Activated gamma-delta T cell treated with anti-CD3 and anti-CD28 coated beads, Interleukin-2, amount 50 U/mL, for 16 hours (primary cell): ENCODE data around the gene TMEM203.

Experiments used
- DNase-seq: peaks from one replicate; pipeline ENCODE4 v3.0.0-alpha.2; 2020; ENCODE audit warnings: low read depth

The TMEM203 gene

DNA sequence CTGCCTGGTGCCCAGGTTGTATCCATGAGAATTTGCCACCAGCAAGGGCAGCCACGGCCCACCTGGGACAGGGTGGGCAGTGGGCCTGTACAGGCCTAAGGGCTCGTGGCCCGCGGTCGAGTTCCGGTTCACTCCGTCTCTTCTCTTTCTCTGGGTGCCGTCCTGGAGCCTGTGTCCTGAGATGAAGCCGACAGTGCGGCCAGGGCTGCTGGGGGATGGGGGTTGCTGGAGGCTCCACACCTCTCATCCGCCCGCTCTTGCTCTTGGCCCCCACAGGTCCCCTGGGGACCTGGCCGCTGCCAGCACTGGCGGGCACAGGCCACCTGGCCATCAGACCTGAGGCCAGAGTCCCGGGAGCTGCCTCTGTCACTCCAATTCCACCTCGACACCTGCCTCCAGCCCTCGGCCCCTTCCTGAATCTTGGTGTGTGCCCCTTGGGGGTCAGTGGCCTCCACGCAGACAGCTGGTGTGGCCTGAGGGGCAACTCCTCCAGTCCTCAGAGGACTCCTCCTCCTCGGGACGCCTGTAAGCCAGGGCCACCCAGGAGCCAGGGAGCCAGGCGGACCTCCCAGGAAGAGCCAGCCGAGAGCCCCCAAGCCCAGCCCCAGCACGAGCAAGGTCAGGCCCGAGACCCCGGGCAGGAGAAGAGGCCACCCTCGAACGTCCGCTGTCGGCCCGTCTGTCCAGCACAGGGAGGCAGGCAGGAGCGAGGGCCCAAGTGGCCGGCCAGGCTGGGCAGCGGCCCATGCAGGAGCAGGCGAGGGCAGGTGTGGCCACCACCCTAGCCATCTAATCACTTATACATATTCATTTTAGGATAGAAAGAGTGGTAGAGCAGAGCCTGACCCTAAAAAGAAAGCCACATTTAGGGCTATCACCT is 40.8 kb downstream of the TMEM203 start:
- no peak for DNase-seq

DNA sequence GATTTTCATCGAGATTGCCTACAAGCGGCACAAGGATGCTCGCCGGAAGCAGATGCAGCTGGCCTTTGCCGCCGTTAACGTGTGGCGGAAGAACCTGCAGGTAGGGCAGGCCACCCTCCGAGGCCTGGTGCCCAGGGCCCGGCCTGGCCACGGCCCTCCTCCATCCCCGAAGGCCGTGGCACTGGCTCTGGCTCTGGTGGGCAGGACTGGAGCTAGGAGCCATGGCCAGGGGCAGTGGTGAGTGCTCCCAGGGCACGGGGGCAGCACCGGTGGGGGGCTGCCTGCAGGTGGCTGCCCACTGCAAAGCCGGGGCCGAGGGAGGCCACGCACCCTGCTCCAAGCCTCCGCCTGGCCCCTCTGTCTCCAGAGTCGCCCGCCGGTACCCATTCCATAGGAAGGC is 41.6 kb downstream of the TMEM203 start:
- DNase-seq, result no peak

DNA sequence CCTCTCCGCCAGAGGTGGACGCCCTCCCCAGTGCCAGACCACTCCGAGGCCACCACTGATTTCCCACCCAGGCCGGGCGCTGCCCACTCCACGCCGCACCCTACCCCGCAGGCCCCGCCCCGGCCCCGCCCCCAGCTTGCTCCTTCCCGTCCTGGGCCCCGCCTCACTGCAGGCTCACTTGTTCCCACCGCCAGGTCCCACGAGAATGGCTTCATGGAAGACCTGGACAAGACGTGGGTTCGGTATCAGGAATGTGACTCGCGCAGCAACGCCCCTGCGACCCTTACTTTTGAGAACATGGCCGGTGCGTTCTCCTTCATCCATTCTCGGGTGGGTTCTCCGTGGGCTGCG is 42.1 kb downstream of the TMEM203 start:
- DNase-seq, result no peak

DNA sequence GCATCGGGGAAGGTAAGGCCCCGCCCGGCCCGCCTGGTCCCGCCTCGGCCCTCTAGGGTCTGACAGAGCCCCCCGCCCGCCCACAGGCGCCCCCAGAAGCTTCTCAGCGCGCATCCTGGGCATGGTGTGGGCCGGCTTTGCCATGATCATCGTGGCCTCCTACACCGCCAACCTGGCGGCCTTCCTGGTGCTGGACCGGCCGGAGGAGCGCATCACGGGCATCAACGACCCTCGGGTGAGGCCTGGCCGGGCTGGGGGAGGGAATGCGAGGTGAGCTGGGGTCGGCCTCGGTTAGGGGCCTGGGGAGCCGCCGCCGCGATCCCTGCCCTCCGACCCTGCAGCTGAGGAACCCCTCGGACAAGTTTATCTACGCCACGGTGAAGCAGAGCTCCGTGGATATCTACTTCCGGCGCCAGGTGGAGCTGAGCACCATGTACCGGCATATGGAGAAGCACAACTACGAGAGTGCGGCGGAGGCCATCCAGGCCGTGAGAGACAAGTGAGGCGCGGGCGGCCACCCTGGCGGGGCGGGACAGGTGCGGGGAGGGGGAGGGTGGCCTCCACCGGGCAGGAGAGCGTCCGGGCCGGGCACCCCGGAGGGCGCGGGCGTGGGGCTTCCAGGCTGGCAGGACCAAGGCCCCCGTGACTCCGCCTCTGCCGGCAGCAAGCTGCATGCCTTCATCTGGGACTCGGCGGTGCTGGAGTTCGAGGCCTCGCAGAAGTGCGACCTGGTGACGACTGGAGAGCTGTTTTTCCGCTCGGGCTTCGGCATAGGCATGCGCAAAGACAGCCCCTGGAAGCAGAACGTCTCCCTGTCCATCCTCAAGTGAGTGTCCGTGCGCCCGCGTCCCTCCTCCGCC is 42.7 kb downstream of the TMEM203 start:
- DNase-seq, result no peak

DNA sequence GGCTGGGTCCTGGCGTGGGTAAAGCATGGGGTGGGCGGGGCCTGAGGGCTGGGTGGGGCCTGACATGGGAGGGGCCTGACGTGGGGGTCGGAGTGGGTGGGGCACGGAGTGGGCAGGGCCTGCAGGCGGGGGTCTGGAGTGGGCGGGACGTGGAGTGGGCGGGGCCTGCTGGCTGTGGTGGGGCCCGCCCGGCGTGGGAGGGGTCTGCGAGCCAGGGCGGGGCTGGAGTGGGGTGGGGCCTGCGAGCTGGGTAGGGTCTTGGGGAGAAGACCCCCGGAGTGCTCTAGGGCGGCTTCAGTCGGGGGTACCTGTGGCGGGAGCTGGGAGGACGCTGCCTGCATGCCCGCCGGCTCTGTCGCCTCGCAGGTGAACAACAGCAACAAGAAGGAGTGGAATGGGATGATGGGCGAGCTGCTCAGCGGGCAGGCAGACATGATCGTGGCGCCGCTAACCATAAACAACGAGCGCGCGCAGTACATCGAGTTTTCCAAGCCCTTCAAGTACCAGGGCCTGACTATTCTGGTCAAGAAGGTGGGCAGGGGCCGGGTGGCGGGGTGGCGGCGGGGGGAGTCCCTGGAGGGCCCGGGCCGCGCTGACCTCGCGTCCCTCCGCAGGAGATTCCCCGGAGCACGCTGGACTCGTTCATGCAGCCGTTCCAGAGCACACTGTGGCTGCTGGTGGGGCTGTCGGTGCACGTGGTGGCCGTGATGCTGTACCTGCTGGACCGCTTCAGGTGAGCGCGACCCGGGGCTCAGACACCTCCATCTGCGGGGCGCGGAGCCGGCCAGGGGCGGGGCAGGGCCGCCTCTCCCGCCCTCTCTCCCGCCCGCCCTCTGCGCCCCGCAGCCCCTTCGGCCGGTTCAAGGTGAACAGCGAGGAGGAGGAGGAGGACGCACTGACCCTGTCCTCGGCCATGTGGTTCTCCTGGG is 43.6 kb downstream of the TMEM203 start:
- no peak for DNase-seq

DNA sequence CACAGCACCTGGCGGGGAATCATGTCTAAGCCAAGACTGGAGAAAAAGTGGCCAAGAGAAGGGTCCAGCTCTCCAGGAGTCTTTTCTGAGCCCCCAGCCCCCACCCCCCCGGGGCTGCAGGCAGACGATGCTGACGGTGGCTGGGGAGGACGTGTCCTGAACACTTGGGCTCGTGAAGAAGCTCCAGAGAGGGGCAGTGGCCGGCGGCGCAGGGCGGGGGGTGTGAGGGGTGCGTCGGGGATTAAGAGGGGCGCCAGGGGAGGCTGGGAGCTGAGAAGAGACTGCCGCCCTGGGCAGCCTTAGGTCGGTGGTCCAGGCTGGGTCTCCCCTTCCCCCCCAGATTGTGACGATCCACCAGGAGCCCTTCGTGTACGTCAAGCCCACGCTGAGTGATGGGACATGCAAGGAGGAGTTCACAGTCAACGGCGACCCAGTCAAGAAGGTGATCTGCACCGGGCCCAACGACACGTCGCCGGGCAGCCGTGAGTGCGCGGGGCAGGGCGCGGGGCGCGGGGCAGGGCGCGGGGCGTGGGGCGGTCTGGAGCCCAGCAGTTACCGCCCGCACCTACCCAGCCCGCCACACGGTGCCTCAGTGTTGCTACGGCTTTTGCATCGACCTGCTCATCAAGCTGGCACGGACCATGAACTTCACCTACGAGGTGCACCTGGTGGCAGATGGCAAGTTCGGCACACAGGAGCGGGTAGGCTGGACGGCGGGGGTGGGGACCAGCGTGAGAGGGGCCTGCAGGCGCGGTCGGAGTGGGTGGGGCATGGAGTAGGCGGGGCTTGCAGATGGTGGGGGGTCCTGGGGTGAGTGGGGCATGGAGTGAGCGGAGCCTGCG is 44.5 kb downstream of the TMEM203 start:
- no peak for DNase-seq

DNA sequence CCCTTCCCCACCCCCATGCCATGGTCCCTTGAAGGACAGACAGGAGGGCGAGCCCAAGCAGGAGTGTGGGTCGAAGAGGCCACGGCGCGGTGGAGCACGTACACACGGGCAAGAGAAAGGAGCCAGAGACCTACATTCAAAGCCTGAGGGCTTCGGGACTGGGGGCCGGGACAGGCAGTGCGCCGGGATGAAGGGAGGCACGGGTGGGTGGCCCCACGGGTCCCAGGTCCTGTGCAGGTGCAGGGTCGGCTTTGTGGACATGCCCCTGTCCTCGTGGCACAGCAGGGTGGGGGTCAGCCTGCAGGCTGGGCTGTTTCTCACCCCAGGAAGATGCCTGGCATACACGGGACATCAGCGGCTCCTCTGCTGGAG is 45.4 kb downstream of the TMEM203 start:
- no peak for DNase-seq

DNA sequence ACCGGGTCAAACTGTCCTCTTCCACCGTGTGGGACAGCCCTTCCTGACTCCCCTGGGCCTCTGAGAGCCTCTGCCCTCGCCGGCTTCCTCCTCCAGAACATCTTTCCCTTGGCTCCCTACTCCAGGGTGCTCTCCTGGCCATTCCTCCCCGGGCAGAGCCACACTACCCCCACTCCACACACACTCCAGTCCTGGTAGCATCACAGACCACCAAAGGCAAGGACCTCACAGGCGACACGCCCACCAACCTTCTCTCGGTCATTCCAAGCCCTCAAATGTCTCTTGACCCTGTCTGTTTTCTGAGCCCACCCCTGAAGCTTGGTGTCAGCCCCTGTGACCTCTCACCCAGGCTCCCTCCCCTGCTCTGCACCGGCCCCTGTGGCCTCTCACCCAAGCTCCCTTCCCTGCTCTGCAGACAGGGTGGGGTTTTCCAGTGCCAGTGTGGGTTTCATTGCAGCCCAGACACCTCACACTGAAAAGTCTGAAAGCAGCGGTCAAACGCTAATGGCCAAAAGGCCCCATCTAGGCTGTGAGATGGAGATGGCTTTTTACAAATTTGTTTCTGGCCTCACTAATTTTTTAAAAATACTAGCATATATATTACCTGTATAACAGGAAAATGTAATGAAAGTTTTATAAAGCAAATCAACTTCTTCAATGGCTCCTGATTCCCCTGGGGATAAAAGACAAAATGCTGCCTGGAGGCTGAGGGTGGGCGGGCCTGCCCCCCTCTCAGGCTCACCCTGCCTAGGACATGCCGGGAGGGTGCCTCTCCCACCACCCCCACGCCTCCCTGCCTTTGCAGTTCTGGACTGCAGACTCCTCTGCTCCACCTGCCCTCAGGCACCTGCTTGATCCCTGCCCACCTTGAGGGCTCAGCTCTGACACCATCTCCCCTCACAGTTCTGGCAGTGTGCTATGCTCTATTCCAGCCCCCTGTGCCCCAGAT is 46.1 kb downstream of the TMEM203 start:
- DNase-seq, result no peak

GRCh38 chr9:137158625-137159024 is 46.8 kb downstream of the TMEM203 start:
- no peak for DNase-seq

- no peak for DNase-seq
These were observed 47.6 kb downstream of the TMEM203 start for GRCh38 chr9:137157618-137158415.

GRCh38 chr9:137156567-137157375 is 48.7 kb downstream of the TMEM203 start:
- DNase-seq, result peak; percentile 35
